Measurements from ENCODE around the gene VAV2.

The VAV2 gene

GRCh38 chr9:133835262-133835901 lies 156.7 kb downstream of the VAV2 start:
- WGBS, 2 experiments (ENCODE audit: insufficient coverage in 2 of 2): 63 to 72% methylated on average over 7 to 15 of the region's 22 CpGs
- Histone ChIP-seq H3K27ac (ENCODE audit: low read depth, low read length, severe bottlenecking) (no peak overlapping the region), H3K36me3 (ENCODE audit: control insufficient read depth, insufficient read depth, low read length) (peaks cover 18% of the 10 kb centered on the region), H3K4me1 (ENCODE audit: control insufficient read depth, insufficient read depth, low read length, poor library complexity, severe bottlenecking) (peaks cover 12% of the 10 kb centered on the region), H3K4me3 (ENCODE audit: extremely low read depth, insufficient read depth, low read length, poor library complexity, severe bottlenecking) (no peak overlapping the region), H3K9me3 (ENCODE audit: control insufficient read depth, low read length) (no peaks in the 10 kb centered on the region)

- Histone ChIP-seq H3K36me3 (ENCODE audit: control insufficient read depth, insufficient read depth, low read length) (peaks cover 27% of the 10 kb centered on the region), H3K9me3 (ENCODE audit: control insufficient read depth, low read length) (no peaks in the 10 kb centered on the region), H3K4me3 (ENCODE audit: extremely low read depth, insufficient read depth, low read length, poor library complexity, severe bottlenecking) (no peak overlapping the region), H3K4me1 (ENCODE audit: control insufficient read depth, insufficient read depth, low read length, poor library complexity, severe bottlenecking) (peaks cover 3% of the 10 kb centered on the region), H3K27ac (ENCODE audit: low read depth, low read length, severe bottlenecking) (no peak overlapping the region)
- WGBS, 2 experiments (ENCODE audit: insufficient coverage in 2 of 2): 88 to 89% methylated on average over 11 to 20 of the region's 29 CpGs
Measured at GRCh38 chr9:133834080-133834976, 157.8 kb downstream of the VAV2 start.

GRCh38 chr9:133833388-133834025 lies 158.6 kb downstream of the VAV2 start:
- peaks cover 3% of the 10 kb centered on the region for H3K4me1 ChIP-seq (ENCODE audit: control insufficient read depth, insufficient read depth, low read length, poor library complexity, severe bottlenecking)
- H3K27ac ChIP-seq (ENCODE audit: low read depth, low read length, severe bottlenecking): no peak overlapping the region
- H3K9me3 ChIP-seq (ENCODE audit: control insufficient read depth, low read length): no peaks in the 10 kb centered on the region
- no peak overlapping the region for H3K4me3 ChIP-seq (ENCODE audit: extremely low read depth, insufficient read depth, low read length, poor library complexity, severe bottlenecking)
- WGBS, 2 experiments (ENCODE audit: insufficient coverage in 2 of 2): 93 to 96% methylated on average over 17 to 21 of the region's 22 CpGs
- peaks cover 33% of the 10 kb centered on the region for H3K36me3 ChIP-seq (ENCODE audit: control insufficient read depth, insufficient read depth, low read length)

GRCh38 chr9:133832877-133833276 lies 159.2 kb downstream of the VAV2 start:
- Histone ChIP-seq H3K4me3 (ENCODE audit: extremely low read depth, insufficient read depth, low read length, poor library complexity, severe bottlenecking) (no peak overlapping the region), H3K9me3 (ENCODE audit: control insufficient read depth, low read length) (no peaks in the 10 kb centered on the region), H3K4me1 (ENCODE audit: control insufficient read depth, insufficient read depth, low read length, poor library complexity, severe bottlenecking) (peaks cover 3% of the 10 kb centered on the region), H3K27ac (ENCODE audit: low read depth, low read length, severe bottlenecking) (no peak overlapping the region), H3K36me3 (ENCODE audit: control insufficient read depth, insufficient read depth, low read length) (peaks cover 34% of the 10 kb centered on the region)
- 92 to 99% methylated on average over 7 to 8 of the region's 8 CpGs for WGBS, 2 experiments (ENCODE audit: insufficient coverage in 2 of 2)

GRCh38 chr9:133830711-133831110 lies 161.4 kb downstream of the VAV2 start:
- H3K27ac ChIP-seq (ENCODE audit: low read depth, low read length, severe bottlenecking): no peak overlapping the region
- no peak overlapping the region for H3K4me3 ChIP-seq (ENCODE audit: extremely low read depth, insufficient read depth, low read length, poor library complexity, severe bottlenecking)
- no peaks in the 10 kb centered on the region for H3K9me3 ChIP-seq (ENCODE audit: control insufficient read depth, low read length)
- 94 to 100% methylated on average over 2 to 3 of the region's 3 CpGs for WGBS, 2 experiments (ENCODE audit: insufficient coverage in 2 of 2)
- peaks cover 34% of the 10 kb centered on the region for H3K36me3 ChIP-seq (ENCODE audit: control insufficient read depth, insufficient read depth, low read length)
- peaks cover 15% of the 10 kb centered on the region for H3K4me1 ChIP-seq (ENCODE audit: control insufficient read depth, insufficient read depth, low read length, poor library complexity, severe bottlenecking)

GRCh38 chr9:133830310-133830709 lies 161.8 kb downstream of the VAV2 start:
- 93 to 96% methylated on average over 2 to 3 of the region's 6 CpGs for WGBS, 2 experiments (ENCODE audit: insufficient coverage in 2 of 2)
- Histone ChIP-seq H3K27ac (ENCODE audit: low read depth, low read length, severe bottlenecking) (no peak overlapping the region), H3K4me1 (ENCODE audit: control insufficient read depth, insufficient read depth, low read length, poor library complexity, severe bottlenecking) (peaks cover 15% of the 10 kb centered on the region), H3K4me3 (ENCODE audit: extremely low read depth, insufficient read depth, low read length, poor library complexity, severe bottlenecking) (no peak overlapping the region), H3K9me3 (ENCODE audit: control insufficient read depth, low read length) (no peaks in the 10 kb centered on the region), H3K36me3 (ENCODE audit: control insufficient read depth, insufficient read depth, low read length) (peaks cover 34% of the 10 kb centered on the region)

- Histone ChIP-seq H3K4me1 (ENCODE audit: control insufficient read depth, insufficient read depth, low read length, poor library complexity, severe bottlenecking) (peaks cover 15% of the 10 kb centered on the region), H3K27ac (ENCODE audit: low read depth, low read length, severe bottlenecking) (no peak overlapping the region), H3K36me3 (ENCODE audit: control insufficient read depth, insufficient read depth, low read length) (peaks cover 25% of the 10 kb centered on the region), H3K9me3 (ENCODE audit: control insufficient read depth, low read length) (no peaks in the 10 kb centered on the region), H3K4me3 (ENCODE audit: extremely low read depth, insufficient read depth, low read length, poor library complexity, severe bottlenecking) (no peak overlapping the region)
- 93% methylated on average over 14 to 19 of the region's 25 CpGs for WGBS, 2 experiments (ENCODE audit: insufficient coverage in 2 of 2)
Measured at GRCh38 chr9:133828338-133828997, 163.7 kb downstream of the VAV2 start.

- no peak overlapping the region for H3K27ac ChIP-seq (ENCODE audit: low read depth, low read length, severe bottlenecking)
- peaks cover 22% of the 10 kb centered on the region for H3K36me3 ChIP-seq (ENCODE audit: control insufficient read depth, insufficient read depth, low read length)
- H3K4me3 ChIP-seq (ENCODE audit: extremely low read depth, insufficient read depth, low read length, poor library complexity, severe bottlenecking): no peak overlapping the region
- no peaks in the 10 kb centered on the region for H3K9me3 ChIP-seq (ENCODE audit: control insufficient read depth, low read length)
- peaks cover 15% of the 10 kb centered on the region for H3K4me1 ChIP-seq (ENCODE audit: control insufficient read depth, insufficient read depth, low read length, poor library complexity, severe bottlenecking)
- WGBS, 2 experiments (ENCODE audit: insufficient coverage in 2 of 2): 93% methylated on average over 17 to 22 of the region's 22 CpGs
Measured at GRCh38 chr9:133826289-133827085, 165.6 kb downstream of the VAV2 start.

GRCh38 chr9:133825555-133826218 lies 166.4 kb downstream of the VAV2 start:
- 85 to 88% methylated on average over 9 to 11 of the region's 17 CpGs for WGBS, 2 experiments (ENCODE audit: insufficient coverage in 2 of 2)
- H3K36me3 ChIP-seq (ENCODE audit: control insufficient read depth, insufficient read depth, low read length): peaks cover 27% of the 10 kb centered on the region
- no peak overlapping the region for H3K27ac ChIP-seq (ENCODE audit: low read depth, low read length, severe bottlenecking)
- no peak overlapping the region for H3K4me3 ChIP-seq (ENCODE audit: extremely low read depth, insufficient read depth, low read length, poor library complexity, severe bottlenecking)
- H3K9me3 ChIP-seq (ENCODE audit: control insufficient read depth, low read length): no peaks in the 10 kb centered on the region
- peaks cover 15% of the 10 kb centered on the region for H3K4me1 ChIP-seq (ENCODE audit: control insufficient read depth, insufficient read depth, low read length, poor library complexity, severe bottlenecking)

All from mesodermal cell (in vitro differentiated cells).